NT2/D1 (cell line): ENCODE measurements around the gene ITIH5.

ENCODE experiments used
- SUZ12 ChIP-seq: IDR thresholded peaks from 2 replicates; pipeline ENCODE4 v1.6.1; 2011; ENCODE audit not compliant: insufficient read length, insufficient read depth; ENCODE audit errors: extremely low read depth
- YY1 ChIP-seq: IDR thresholded peaks from 2 replicates; pipeline ENCODE4 v1.6.1; 2011; ENCODE audit not compliant: insufficient read length, insufficient read depth
- ZNF274 ChIP-seq: IDR thresholded peaks from 2 replicates; pipeline ENCODE4 v1.6.1; 2011; ENCODE audit warnings: mild to moderate bottlenecking, low read depth, low read length

DNA sequence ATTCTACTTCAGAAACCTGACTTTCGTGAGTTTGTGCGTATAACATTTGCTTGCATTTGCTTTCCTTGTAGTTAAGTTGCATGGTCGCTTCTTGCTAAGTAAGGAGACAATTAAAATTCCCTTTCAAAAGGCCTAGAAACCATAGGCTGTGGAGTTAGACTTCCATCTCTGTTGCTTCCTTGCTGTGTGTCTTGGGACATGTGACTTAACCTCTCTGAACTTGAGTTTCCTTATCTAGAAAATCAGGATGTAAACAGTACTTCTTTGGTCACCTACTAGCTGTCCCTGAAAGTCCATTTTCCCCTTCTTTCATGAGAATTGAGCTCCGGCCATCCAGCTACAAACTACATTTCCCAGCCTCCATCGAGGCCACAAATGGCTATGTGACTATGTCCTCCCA lies 89.2 kb downstream of the ITIH5 start:
- TF ChIP-seq YY1 (no peak), ZNF274 (no peak), SUZ12 (no peak)
